HepG2 (cell line): ENCODE data around the gene SMARCB1. TPM values are rescaled to one million over a fixed set of nuclear protein-coding genes. Genes with fewer than 3 reads are reported as not detected.

ENCODE experiments used
- BCL6 ChIP-seq: IDR thresholded peaks from 2 replicates; pipeline ENCODE4 v1.6.1; 2016; ENCODE audit warnings: missing genetic modification reagents, missing compliant biosample characterization
- CSRNP1 ChIP-seq: sonication (generic); formaldehyde crosslinking; IDR thresholded peaks from 2 replicates; pipeline ENCODE4 v1.8.1; 2023; ENCODE audit warnings: mild to moderate bottlenecking, missing genetic modification reagents
- DNMT3B ChIP-seq: conservative IDR thresholded peaks from 2 replicates; pipeline ENCODE4 v1.6.1; 2016; ENCODE audit warnings: missing biosample characterization, control low read depth
- DR1 ChIP-seq: sonication (generic); formaldehyde crosslinking; IDR thresholded peaks from 2 replicates; pipeline ENCODE4 v1.8.0; 2021; ENCODE audit warnings: mild to moderate bottlenecking, missing genetic modification reagents, inconsistent platforms
- FIP1L1 ChIP-seq: fragments of 200-400 bp; formaldehyde crosslinking; IDR thresholded peaks from 2 replicates; pipeline ENCODE4 v1.6.1; 2018; ENCODE audit warnings: low read depth, mild to moderate bottlenecking, low read length, moderate library complexity, borderline replicate concordance; ENCODE audit not compliant: insufficient read depth
- MAFK ChIP-seq, 2 experiments: IDR thresholded peaks in 1 of 2; conservative IDR thresholded peaks in 1 of 2; 2 replicates each; pipeline ENCODE4 v1.6.1; 2011; ENCODE audit warnings: improper control_type of control experiment in 2 of 2, low read length in 2 of 2
- MAZ ChIP-seq, 2 experiments: sonication (generic) in 1 of 2; formaldehyde crosslinking in 1 of 2; IDR thresholded peaks; 2 replicates each; pipeline versions ENCODE4 v1.5.0 to v1.6.1; 2012 to 2020; ENCODE audit warnings: low read depth in 2 of 2, mild to moderate bottlenecking in 2 of 2, borderline replicate concordance in 1 of 2, improper control_type of control experiment in 1 of 2, low read length in 1 of 2, missing genetic modification reagents in 1 of 2, moderate library complexity in 1 of 2
- NFATC3 ChIP-seq: sonication (generic); formaldehyde crosslinking; IDR thresholded peaks from 2 replicates; pipeline ENCODE4 v1.5.1; 2020; ENCODE audit warnings: mild to moderate bottlenecking, missing genetic modification reagents
- NFKB2 ChIP-seq: sonication (generic); formaldehyde crosslinking; IDR thresholded peaks from 2 replicates; pipeline ENCODE4 v1.4.0; 2020; ENCODE audit warnings: missing genetic modification reagents, borderline replicate concordance
- NFYC ChIP-seq: IDR thresholded peaks from 2 replicates; pipeline ENCODE4 v1.6.1; 2016; ENCODE audit warnings: missing genetic modification reagents, missing compliant biosample characterization
- NR1H2 ChIP-seq: sonication (generic); formaldehyde crosslinking; IDR thresholded peaks from 2 replicates; pipeline ENCODE4 v1.8.1; 2022; ENCODE audit warnings: low read depth, missing genetic modification reagents, borderline replicate concordance
- NR2F6 ChIP-seq, 2 experiments: IDR thresholded peaks; 2 replicates each; pipeline ENCODE4 v1.6.1; 2016; ENCODE audit warnings: antibody characterized with exemption in 1 of 2, mild to moderate bottlenecking in 1 of 2
- SMAD1 ChIP-seq: sonication (generic); formaldehyde crosslinking; IDR thresholded peaks from 2 replicates; pipeline ENCODE4 v1.4.0; 2020; ENCODE audit warnings: missing genetic modification reagents, low read depth, mild to moderate bottlenecking, borderline replicate concordance
- USF2 ChIP-seq, 2 experiments: sonication (generic) in 1 of 2; formaldehyde crosslinking in 1 of 2; IDR thresholded peaks; 2 replicates each; pipeline versions ENCODE4 v1.5.1 to v1.6.1; 2011 to 2020; ENCODE audit warnings: borderline replicate concordance in 1 of 2, low read depth in 1 of 2, low read length in 1 of 2, mild to moderate bottlenecking in 1 of 2, missing genetic modification reagents in 1 of 2, moderate library complexity in 1 of 2
- ZNF224 ChIP-seq: sonication (generic); formaldehyde crosslinking; IDR thresholded peaks from 2 replicates; pipeline ENCODE4 v1.5.0; 2020; ENCODE audit warnings: mild to moderate bottlenecking, missing genetic modification reagents
- ZNF281 ChIP-seq: sonication (generic); formaldehyde crosslinking; IDR thresholded peaks from 2 replicates; pipeline ENCODE4 v1.4.0; 2020; ENCODE audit warnings: missing genetic modification reagents, borderline replicate concordance
- ZNF451 ChIP-seq: sonication (generic); formaldehyde crosslinking; IDR thresholded peaks from 2 replicates; pipeline ENCODE4 v1.5.0; 2020; ENCODE audit warnings: mild to moderate bottlenecking, missing genetic modification reagents
- ZNF556 ChIP-seq: sonication (generic); formaldehyde crosslinking; IDR thresholded peaks from 2 replicates; pipeline ENCODE4 v1.4.0; 2020; ENCODE audit warnings: mild to moderate bottlenecking, missing genetic modification reagents, borderline replicate concordance
- ZNF761 ChIP-seq: sonication (generic); formaldehyde crosslinking; conservative IDR thresholded peaks from 2 replicates; pipeline ENCODE4 v1.4.0; 2020; ENCODE audit warnings: mild to moderate bottlenecking, missing genetic modification reagents
- ZNF768 ChIP-seq: sonication (generic); formaldehyde crosslinking; IDR thresholded peaks from 2 replicates; pipeline ENCODE4 v1.4.0; 2020; ENCODE audit warnings: missing genetic modification reagents
- polyA plus RNA-seq, 8 experiments: library from polyadenylated mRNA; depleted of rRNA in 3 of 8; stranded (reverse) in 7 of 8; unstranded in 1 of 8; fragments of >200 nt; fragmentation: Illumina TruSeq in 4 of 8; extraction: Trizol in 4 of 8; gene quantifications; 2 replicates each; pipeline versions ENCODE4 v1.2.1 to v1.2.3, GENCODE V29; 2011 to 2016; ENCODE audit warnings: low read depth in 4 of 8, missing spikeins in 1 of 8, mixed read lengths in 1 of 8; ENCODE audit not compliant: insufficient read depth in 1 of 8
- total RNA-seq, 5 experiments: library from RNA; depleted of rRNA; stranded (reverse); fragments of >200 nt; fragmentation: Illumina TruSeq; extraction: Trizol; gene quantifications; 2 replicates each; pipeline ENCODE4 v1.2.3, GENCODE V29; 2016; ENCODE audit warnings: low read depth in 1 of 5

SMARCB1 gene
- total and polyA plus RNA-seq, 2 of the 13 experiments (the other 11 are each of a cell fraction or from before 2014, with no cell fraction given): 74.0 to 166 TPM

GRCh38 chr22:23849009-23850006 lies 62.5 kb downstream of the SMARCB1 start (continued):
- TF ChIP-seq CSRNP1 (peak; percentile 66; the same call in 1 of the 2 replicates), MAZ (IDR thresholded peaks at IDR 0.05; ENCODE audit: borderline replicate concordance, low read depth, low read length) (peak; percentile 31; the same call in 1 of the 2 replicates), MAZ (CRISPR knock-in tag; IDR thresholded peaks at IDR 0.05; ENCODE audit: low read depth) (no peak; the same call in 1 of the 2 replicates), ZNF556 (CRISPR knock-in tag) (0 out of 2 replicates have a peak, but pooled peaks have one; percentile 65), NR1H2 (CRISPR knock-in tag) (no peak), DR1 (CRISPR knock-in tag) (no peak), ZNF281 (CRISPR knock-in tag) (no peak), USF2 (IDR thresholded peaks at IDR 0.05; ENCODE audit: low read depth, low read length) (no peak), USF2 (CRISPR knock-in tag; IDR thresholded peaks at IDR 0.05; ENCODE audit: borderline replicate concordance) (no peak), NFATC3 (CRISPR knock-in tag) (peak; percentile 60; the same call in 1 of the 2 replicates), NFKB2 (no peak), SMAD1 (CRISPR knock-in tag) (no peak), FIP1L1 (no peak), ZNF768 (CRISPR knock-in tag) (peak; percentile 89), ZNF224 (peak; percentile 73; the same call in 1 of the 2 replicates), ZNF761 (CRISPR knock-in tag) (peak; percentile 32; the same call in 1 of the 2 replicates), DNMT3B (CRISPR knock-in tag) (no peak), ZNF451 (CRISPR knock-in tag) (peak; percentile 56; the same call in 1 of the 2 replicates), NFYC (CRISPR knock-in tag) (no peak), NR2F6 (IDR thresholded peaks at IDR 0.05) (no peak), NR2F6 (CRISPR knock-in tag; IDR thresholded peaks at IDR 0.05) (no peak), BCL6 (peak; percentile 58), MAFK (conservative IDR thresholded peaks at IDR 0.05 in 1 of 2, IDR thresholded peaks at IDR 0.05 in 1 of 2; ENCODE audit: low read length in 2 of 2) (no peak)
